HEK293 (cell line): ENCODE measurements around the gene NR0B1.

Source experiments
- CTCF ChIA-PET: fragments of 350-600 bp; formaldehyde crosslinking; extraction: SDS; loops from one replicate; lab custom pipeline; 2021; ENCODE audit warnings: antibody characterized with exemption; lab: Yijun Ruan, JAX
- POLR2A ChIA-PET: fragments of 300-600 bp; formaldehyde crosslinking; extraction: SDS; loops from one replicate; lab custom pipeline; 2020; ENCODE audit warnings: antibody characterized with exemption, inconsistent platforms; lab: Yijun Ruan, JAX
- H3K27ac ChIP-seq: fragments of 200-500 bp; sonication (Bioruptor generic); 2 replicates; pipeline ENCODE4 v1.5.1; 2014; ENCODE audit warnings: low read depth, low read length, control low read depth, inconsistent platforms; ENCODE audit errors: extremely low read depth
- H3K36me3 ChIP-seq, 2 experiments: fragments of 200-500 bp in 1 of 2; sonication (Bioruptor generic) in 1 of 2; 1 replicate in 1 of 2; 2 replicates in 1 of 2; pipeline ENCODE4 v1.5.1; 2014 to 2017; ENCODE audit warnings: inconsistent platforms in 2 of 2, low read length in 2 of 2; ENCODE audit not compliant: control insufficient read depth in 2 of 2, insufficient read depth in 1 of 2
- H3K4me1 ChIP-seq: fragments of 200-500 bp; sonication (Bioruptor generic); 2 replicates; pipeline ENCODE4 v1.5.1; 2014; ENCODE audit warnings: mild to moderate bottlenecking, low read length, inconsistent platforms; ENCODE audit not compliant: control insufficient read depth, insufficient read depth
- H3K4me3 ChIP-seq: 2 replicates; pipeline ENCODE4 v1.5.1; 2011; ENCODE audit warnings: low read depth, mild to moderate bottlenecking, control low read depth, low read length, moderate library complexity
- H3K9me3 ChIP-seq: fragments of 200-500 bp; sonication (Bioruptor generic); 2 replicates; pipeline ENCODE4 v1.5.1; 2014; ENCODE audit warnings: low read depth, low read length, inconsistent platforms; ENCODE audit not compliant: control insufficient read depth, insufficient read depth
- MYNN ChIP-seq: fragments of 450-650 bp; formaldehyde crosslinking; IDR thresholded peaks from 2 replicates; pipeline ENCODE4 v1.5.1; 2016; ENCODE audit warnings: missing biosample characterization, missing genetic modification characterization, borderline replicate concordance
- PATZ1 ChIP-seq: fragments of 450-650 bp; formaldehyde crosslinking; IDR thresholded peaks from 2 replicates; pipeline ENCODE4 v1.5.1; 2016; ENCODE audit warnings: missing biosample characterization, missing genetic modification characterization
- SETDB1 ChIP-seq: IDR thresholded peaks from one replicate; pipeline ENCODE4 v1.6.1; 2017; ENCODE audit warnings: mild to moderate bottlenecking, low read length, moderate library complexity, mixed read lengths; ENCODE audit not compliant: insufficient read length
- TSHZ1 ChIP-seq: fragments of 450-650 bp; formaldehyde crosslinking; IDR thresholded peaks from 2 replicates; pipeline ENCODE4 v1.5.1; 2016; ENCODE audit warnings: missing biosample characterization, missing genetic modification characterization, borderline replicate concordance
- YY1 ChIP-seq: fragments of 450-650 bp; formaldehyde crosslinking; IDR thresholded peaks from 2 replicates; pipeline ENCODE4 v1.5.1; 2018; ENCODE audit warnings: missing biosample characterization, missing genetic modification characterization
- ZNF138 ChIP-seq: fragments of 450-650 bp; formaldehyde crosslinking; IDR thresholded peaks from 2 replicates; pipeline ENCODE4 v1.5.1; 2016; ENCODE audit warnings: missing biosample characterization, missing genetic modification characterization, borderline replicate concordance
- ZNF157 ChIP-seq: fragments of 450-650 bp; formaldehyde crosslinking; IDR thresholded peaks from 2 replicates; pipeline ENCODE4 v1.5.1; 2016; ENCODE audit warnings: missing biosample characterization, missing genetic modification characterization
- ZNF174 ChIP-seq: fragments of 450-650 bp; formaldehyde crosslinking; IDR thresholded peaks from 2 replicates; pipeline ENCODE4 v1.5.0; 2017; ENCODE audit warnings: missing biosample characterization, mild to moderate bottlenecking, missing genetic modification characterization
- ZNF214 ChIP-seq: fragments of 450-650 bp; formaldehyde crosslinking; IDR thresholded peaks from 2 replicates; pipeline ENCODE4 v1.5.1; 2017; ENCODE audit warnings: missing biosample characterization, mild to moderate bottlenecking, missing genetic modification characterization, borderline replicate concordance
- ZNF221 ChIP-seq: fragments of 450-650 bp; formaldehyde crosslinking; IDR thresholded peaks from 2 replicates; pipeline ENCODE4 v1.5.1; 2017; ENCODE audit warnings: missing biosample characterization, missing genetic modification characterization, borderline replicate concordance
- ZNF362 ChIP-seq: fragments of 450-650 bp; formaldehyde crosslinking; IDR thresholded peaks from 2 replicates; pipeline ENCODE4 v1.5.1; 2016; ENCODE audit warnings: missing biosample characterization, missing genetic modification characterization
- ZNF48 ChIP-seq: fragments of 450-650 bp; formaldehyde crosslinking; IDR thresholded peaks from 2 replicates; pipeline ENCODE4 v1.5.1; 2016; ENCODE audit warnings: missing biosample characterization, missing genetic modification characterization
- ZNF513 ChIP-seq: fragments of 450-650 bp; IDR thresholded peaks from 2 replicates; pipeline ENCODE4 v1.5.1; 2018; ENCODE audit warnings: missing biosample characterization, missing genetic modification characterization
- ZNF521 ChIP-seq: fragments of 450-650 bp; formaldehyde crosslinking; IDR thresholded peaks from 2 replicates; pipeline ENCODE4 v1.5.1; 2017; ENCODE audit warnings: missing biosample characterization, mild to moderate bottlenecking, missing genetic modification characterization
- ZNF548 ChIP-seq: fragments of 450-650 bp; formaldehyde crosslinking; IDR thresholded peaks from 2 replicates; pipeline ENCODE4 v1.5.1; 2016; ENCODE audit warnings: missing biosample characterization, missing genetic modification characterization
- ZNF747 ChIP-seq: fragments of 450-650 bp; formaldehyde crosslinking; IDR thresholded peaks from 2 replicates; pipeline ENCODE4 v1.5.1; 2016; ENCODE audit warnings: missing biosample characterization, missing genetic modification characterization
- ZNF768 ChIP-seq: fragments of 450-650 bp; formaldehyde crosslinking; IDR thresholded peaks from 2 replicates; pipeline ENCODE4 v1.5.1; 2018; ENCODE audit warnings: missing biosample characterization, mild to moderate bottlenecking, missing genetic modification characterization
- ZNF792 ChIP-seq: fragments of 450-650 bp; formaldehyde crosslinking; IDR thresholded peaks from 2 replicates; pipeline ENCODE4 v1.5.1; 2016; ENCODE audit warnings: missing biosample characterization, missing genetic modification characterization
- ZNF843 ChIP-seq: fragments of 450-650 bp; formaldehyde crosslinking; IDR thresholded peaks from 2 replicates; pipeline ENCODE4 v1.5.1; 2016; ENCODE audit warnings: missing biosample characterization, missing genetic modification characterization
- ZSCAN23 ChIP-seq: fragments of 450-650 bp; formaldehyde crosslinking; IDR thresholded peaks from 2 replicates; pipeline ENCODE4 v1.5.1; 2016; ENCODE audit warnings: missing biosample characterization, missing genetic modification characterization

Gene NR0B1

GRCh38 chrX:30340753-30341152 is 31.6 kb upstream of the NR0B1 start:
- no peak overlapping the region for H3K27ac ChIP-seq
- no peaks in the 10 kb centered on the region for H3K4me1 ChIP-seq
- H3K4me3 ChIP-seq: no peak overlapping the region
- ChIA-PET POLR2A (no interaction called here), CTCF (interaction anchor here (0.6 kb wide), 1 partner anchor 11 kb away, joined by 3 read pairs; no protein-coding TSS in a partner anchor)
- no peaks in the 10 kb centered on the region for H3K36me3 ChIP-seq
- TF ChIP-seq ZNF174 (tag by site-specific recombination) (no peak), ZNF362 (tag by site-specific recombination) (no peak), ZNF157 (tag by site-specific recombination) (no peak), ZNF768 (tag by site-specific recombination) (no peak), ZNF214 (tag by site-specific recombination) (no peak), PATZ1 (tag by site-specific recombination) (no peak), SETDB1 (no peak), ZNF521 (tag by site-specific recombination) (no peak), YY1 (no peak), ZNF747 (tag by site-specific recombination) (no peak), ZNF792 (tag by site-specific recombination) (no peak), TSHZ1 (tag by site-specific recombination) (no peak), MYNN (no peak), ZNF221 (tag by site-specific recombination) (no peak), ZNF48 (no peak), ZNF843 (tag by site-specific recombination) (no peak), ZNF138 (no peak), ZNF548 (no peak), ZSCAN23 (tag by site-specific recombination) (no peak), ZNF513 (tag by site-specific recombination) (no peak)
- TF ChIP-seq, all 188 proteins: peak for 0
- H3K9me3 ChIP-seq: no peaks in the 10 kb centered on the region
